Neural cell (in vitro differentiated cells): Measurements from ENCODE around the gene PPME1. TPM values are rescaled to one million over a fixed set of nuclear protein-coding genes. Genes with fewer than 3 reads are reported as not detected.
A peak's percentile ranks its signal among the peaks of the same experiment; 100 is the strongest.

Experiments used
- H2AFZ ChIP-seq: fragments of 200-600, 300-800 bp; sonication (generic), shearing (Covaris generic); 2 replicates; pipeline ENCODE4 v1.6.0; 2014; ENCODE audit warnings: low read depth, mild to moderate bottlenecking, antibody characterized with exemption, low read length, moderate library complexity
- H3F3A ChIP-seq: fragments of 200-600 bp; shearing (Covaris generic); 2 replicates; pipeline ENCODE4 v1.6.1; 2016; ENCODE audit warnings: mild to moderate bottlenecking, moderate library complexity, mixed read lengths, antibody characterized with exemption, low read length; ENCODE audit not compliant: insufficient read depth, poor library complexity, severe bottlenecking
- H3K27ac ChIP-seq: fragments of 200-600, 300-800 bp; sonication (generic), shearing (Covaris generic); 2 replicates; pipeline ENCODE4 v1.5.1; 2014; ENCODE audit warnings: mild to moderate bottlenecking, low read length, moderate library complexity
- H3K27me3 ChIP-seq: fragments of 300-800, 200-600 bp; sonication (generic), shearing (Covaris generic); 2 replicates; pipeline ENCODE4 v1.6.0; 2014; ENCODE audit warnings: mild to moderate bottlenecking, low read depth, low read length, moderate library complexity; ENCODE audit not compliant: insufficient read depth
- H3K36me3 ChIP-seq: fragments of 300-800, 200-600 bp; sonication (generic), shearing (Covaris generic); 2 replicates; pipeline ENCODE4 v1.5.1; 2014; ENCODE audit warnings: mild to moderate bottlenecking, antibody characterized with exemption, low read length, moderate library complexity; ENCODE audit not compliant: insufficient read depth
- H3K4me2 ChIP-seq: fragments of 300-800, 200-600 bp; sonication (generic), shearing (Covaris generic); 2 replicates; pipeline ENCODE4 v1.6.0; 2014; ENCODE audit warnings: mild to moderate bottlenecking, low read length
- H3K4me3 ChIP-seq: fragments of 300-800, 200-600 bp; sonication (generic), shearing (Covaris generic); 2 replicates; pipeline ENCODE4 v1.5.1; 2014; ENCODE audit warnings: mild to moderate bottlenecking, low read length, moderate library complexity
- H3K79me2 ChIP-seq: fragments of 200-600 bp; shearing (Covaris generic); replicated peaks from 2 replicates; pipeline ENCODE4 v1.6.0; 2014; ENCODE audit warnings: mild to moderate bottlenecking, low read length, moderate library complexity; ENCODE audit not compliant: insufficient read depth
- H3K9ac ChIP-seq: fragments of 300-800, 200-600 bp; sonication (generic), shearing (Covaris generic); 2 replicates; pipeline ENCODE4 v1.6.1; 2016; ENCODE audit warnings: mild to moderate bottlenecking, low read length, mixed read lengths
- H3K9me2 ChIP-seq: fragments of 200-600 bp; shearing (Covaris generic); 2 replicates; pipeline ENCODE4 v1.6.1; 2016; ENCODE audit warnings: mild to moderate bottlenecking, low read length, mixed read lengths; ENCODE audit not compliant: insufficient read depth
- H3K9me3 ChIP-seq: fragments of 200-600, 300-800 bp; sonication (generic), shearing (Covaris generic); 2 replicates; pipeline ENCODE4 v1.6.1; 2016; ENCODE audit warnings: mild to moderate bottlenecking, mixed run types, low read length, moderate library complexity, mixed read lengths
- H4K20me1 ChIP-seq: fragments of 200-600 bp; shearing (Covaris generic); 2 replicates; pipeline ENCODE4 v1.6.1; 2016; ENCODE audit warnings: mild to moderate bottlenecking, mixed run types; ENCODE audit not compliant: insufficient read depth
- EP300 ChIP-seq: fragments of 450-650 bp; conservative IDR thresholded peaks from 2 replicates; pipeline ENCODE4 v1.6.1; 2014; ENCODE audit warnings: antibody characterized with exemption, mild to moderate bottlenecking, moderate library complexity; ENCODE audit not compliant: poor library complexity, severe bottlenecking
- EZH2 ChIP-seq: fragments of 200-600, 300-800 bp; shearing (Covaris generic), sonication (generic); IDR thresholded peaks from 2 replicates; pipeline ENCODE4 v1.6.1; 2014; ENCODE audit warnings: antibody characterized with exemption, low read length, borderline replicate concordance, mild to moderate bottlenecking; ENCODE audit not compliant: insufficient read depth, poor library complexity, severe bottlenecking
- MXI1 ChIP-seq: fragments of 450-650 bp; conservative IDR thresholded peaks from 2 replicates; pipeline ENCODE4 v1.6.1; 2014; ENCODE audit warnings: antibody characterized with exemption, mild to moderate bottlenecking; ENCODE audit not compliant: poor library complexity, severe bottlenecking
- POLR2AphosphoS5 ChIP-seq: IDR thresholded peaks from 2 replicates; pipeline ENCODE4 v1.6.1; 2012
- RAD21 ChIP-seq: fragments of 450-650 bp; conservative IDR thresholded peaks from 2 replicates; pipeline ENCODE4 v1.6.1; 2014; ENCODE audit warnings: antibody characterized with exemption, mild to moderate bottlenecking, moderate library complexity
- REST ChIP-seq: IDR thresholded peaks from 2 replicates; pipeline ENCODE4 v1.6.1; 2012; ENCODE audit warnings: borderline replicate concordance
- SMC3 ChIP-seq: fragments of 450-650 bp; conservative IDR thresholded peaks from 2 replicates; pipeline ENCODE4 v1.6.1; 2014; ENCODE audit warnings: antibody characterized with exemption, mild to moderate bottlenecking, moderate library complexity; ENCODE audit not compliant: poor library complexity
- TAF1 ChIP-seq: IDR thresholded peaks from 2 replicates; pipeline ENCODE4 v1.6.1; 2012; ENCODE audit warnings: low read depth
- polyA plus RNA-seq: library from polyadenylated mRNA; depleted of rRNA; stranded (reverse); fragments of >200 nt; gene quantifications from 2 replicates; pipeline ENCODE4 v1.2.3, GENCODE V29; 2014
- TF ChIP-seq, protein P1 (sequence below): fragments of 450-650 bp; IDR thresholded peaks from 2 replicates; pipeline ENCODE4 v1.5.1; 2014; ENCODE audit warnings: antibody characterized with exemption, mild to moderate bottlenecking, moderate library complexity; ENCODE audit not compliant: poor library complexity, severe bottlenecking

PPME1 gene
- polyA plus RNA-seq, 1 donor from 2014 or later: 49.5 TPM

DNA sequence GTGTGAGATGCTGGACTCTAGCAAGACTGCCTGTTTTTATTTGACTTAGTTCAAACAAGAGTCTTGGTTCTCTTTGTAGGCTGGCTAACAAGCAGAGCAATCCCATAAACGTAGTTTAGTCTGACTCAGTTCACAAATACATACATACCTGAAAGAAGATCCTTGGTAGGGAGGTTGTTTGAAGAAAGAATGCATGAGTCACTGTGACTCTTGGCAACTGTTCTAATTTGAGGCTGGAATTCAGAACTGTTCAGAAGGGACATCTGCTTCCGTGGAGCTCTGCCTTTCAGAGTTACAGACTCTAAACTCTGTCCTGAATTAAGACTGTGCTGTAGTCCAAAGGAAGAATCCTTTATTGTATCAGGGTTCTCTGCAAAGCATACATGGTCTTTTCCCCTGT is 32.5 kb upstream of the PPME1 start:
- Histone ChIP-seq H3K4me3 (no peak overlapping the region), H3K36me3 (peaks cover 17% of the 10 kb centered on the region), H3K9ac (no peak overlapping the region), H2AFZ (no peak overlapping the region), H3K27me3 (no peaks in the 10 kb centered on the region), H4K20me1 (no peaks in the 10 kb centered on the region), H3K79me2 (no peaks in the 10 kb centered on the region), H3K4me2 (no peak overlapping the region), H3K9me2 (no peaks in the 10 kb centered on the region), H3K9me3 (no peaks in the 10 kb centered on the region), H3K27ac (peak overlapping the region; percentile 57), H3F3A (peaks cover 3% of the 10 kb centered on the region)
- TF ChIP-seq SMC3 (no peak), EZH2 (no peak), POLR2AphosphoS5 (no peak), REST (no peak), MXI1 (no peak), TAF1 (no peak), RAD21 (no peak), EP300 (no peak)
- TF ChIP-seq, protein P1, sequence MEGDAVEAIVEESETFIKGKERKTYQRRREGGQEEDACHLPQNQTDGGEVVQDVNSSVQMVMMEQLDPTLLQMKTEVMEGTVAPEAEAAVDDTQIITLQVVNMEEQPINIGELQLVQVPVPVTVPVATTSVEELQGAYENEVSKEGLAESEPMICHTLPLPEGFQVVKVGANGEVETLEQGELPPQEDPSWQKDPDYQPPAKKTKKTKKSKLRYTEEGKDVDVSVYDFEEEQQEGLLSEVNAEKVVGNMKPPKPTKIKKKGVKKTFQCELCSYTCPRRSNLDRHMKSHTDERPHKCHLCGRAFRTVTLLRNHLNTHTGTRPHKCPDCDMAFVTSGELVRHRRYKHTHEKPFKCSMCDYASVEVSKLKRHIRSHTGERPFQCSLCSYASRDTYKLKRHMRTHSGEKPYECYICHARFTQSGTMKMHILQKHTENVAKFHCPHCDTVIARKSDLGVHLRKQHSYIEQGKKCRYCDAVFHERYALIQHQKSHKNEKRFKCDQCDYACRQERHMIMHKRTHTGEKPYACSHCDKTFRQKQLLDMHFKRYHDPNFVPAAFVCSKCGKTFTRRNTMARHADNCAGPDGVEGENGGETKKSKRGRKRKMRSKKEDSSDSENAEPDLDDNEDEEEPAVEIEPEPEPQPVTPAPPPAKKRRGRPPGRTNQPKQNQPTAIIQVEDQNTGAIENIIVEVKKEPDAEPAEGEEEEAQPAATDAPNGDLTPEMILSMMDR: no peak

- Histone ChIP-seq H3K36me3 (peaks cover 17% of the 10 kb centered on the region), H3K9me2 (no peaks in the 10 kb centered on the region), H3K79me2 (no peaks in the 10 kb centered on the region), H2AFZ (no peak overlapping the region), H3F3A (peaks cover 3% of the 10 kb centered on the region), H3K9ac (no peak overlapping the region), H3K9me3 (no peaks in the 10 kb centered on the region), H4K20me1 (no peaks in the 10 kb centered on the region), H3K4me2 (no peak overlapping the region), H3K4me3 (peak overlapping the region; percentile 8), H3K27ac (peak overlapping the region; percentile 57), H3K27me3 (no peaks in the 10 kb centered on the region)
- TF ChIP-seq EP300 (peak; percentile 76), POLR2AphosphoS5 (peak; percentile 22), SMC3 (no peak), TAF1 (no peak)
These were observed 31.8 kb upstream of the PPME1 start for GRCh38 chr11:74139151-74139918.
